ENCODE measurements around the gene PLSCR1.

PLSCR1 gene

GRCh38 chr3:146540978-146541377 is 3.4 kb downstream of the PLSCR1 start:
- no peak for DNase-seq (ENCODE audit: low spot score)
- TF ChIP-seq, protein P1, sequence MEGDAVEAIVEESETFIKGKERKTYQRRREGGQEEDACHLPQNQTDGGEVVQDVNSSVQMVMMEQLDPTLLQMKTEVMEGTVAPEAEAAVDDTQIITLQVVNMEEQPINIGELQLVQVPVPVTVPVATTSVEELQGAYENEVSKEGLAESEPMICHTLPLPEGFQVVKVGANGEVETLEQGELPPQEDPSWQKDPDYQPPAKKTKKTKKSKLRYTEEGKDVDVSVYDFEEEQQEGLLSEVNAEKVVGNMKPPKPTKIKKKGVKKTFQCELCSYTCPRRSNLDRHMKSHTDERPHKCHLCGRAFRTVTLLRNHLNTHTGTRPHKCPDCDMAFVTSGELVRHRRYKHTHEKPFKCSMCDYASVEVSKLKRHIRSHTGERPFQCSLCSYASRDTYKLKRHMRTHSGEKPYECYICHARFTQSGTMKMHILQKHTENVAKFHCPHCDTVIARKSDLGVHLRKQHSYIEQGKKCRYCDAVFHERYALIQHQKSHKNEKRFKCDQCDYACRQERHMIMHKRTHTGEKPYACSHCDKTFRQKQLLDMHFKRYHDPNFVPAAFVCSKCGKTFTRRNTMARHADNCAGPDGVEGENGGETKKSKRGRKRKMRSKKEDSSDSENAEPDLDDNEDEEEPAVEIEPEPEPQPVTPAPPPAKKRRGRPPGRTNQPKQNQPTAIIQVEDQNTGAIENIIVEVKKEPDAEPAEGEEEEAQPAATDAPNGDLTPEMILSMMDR (IDR thresholded peaks at IDR 0.05; ENCODE audit: extremely low read depth, missing control alignments): no peak

DNA sequence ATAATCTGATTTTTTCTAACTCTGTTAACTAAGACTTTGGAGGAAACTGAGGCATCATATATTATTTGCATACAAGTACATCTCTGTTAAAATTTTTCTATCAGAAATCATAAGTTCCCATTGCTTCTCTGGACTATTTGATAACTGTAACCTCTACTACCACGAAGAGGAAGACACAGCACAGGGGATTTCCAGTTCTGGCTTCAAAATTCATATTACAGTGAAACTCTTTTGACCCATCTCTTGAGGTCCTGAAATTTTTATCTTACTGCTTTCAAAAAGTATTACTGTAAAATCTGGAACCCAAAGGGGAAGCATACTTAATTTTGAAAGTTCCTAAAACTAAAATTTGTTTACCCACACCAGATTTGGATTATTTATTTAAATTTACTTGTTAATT is 4.2 kb downstream of the PLSCR1 start:
- DNase-seq (ENCODE audit: low spot score): no peak
- TF ChIP-seq, protein P1 (IDR thresholded peaks at IDR 0.05; ENCODE audit: extremely low read depth, missing control alignments): no peak

DNA sequence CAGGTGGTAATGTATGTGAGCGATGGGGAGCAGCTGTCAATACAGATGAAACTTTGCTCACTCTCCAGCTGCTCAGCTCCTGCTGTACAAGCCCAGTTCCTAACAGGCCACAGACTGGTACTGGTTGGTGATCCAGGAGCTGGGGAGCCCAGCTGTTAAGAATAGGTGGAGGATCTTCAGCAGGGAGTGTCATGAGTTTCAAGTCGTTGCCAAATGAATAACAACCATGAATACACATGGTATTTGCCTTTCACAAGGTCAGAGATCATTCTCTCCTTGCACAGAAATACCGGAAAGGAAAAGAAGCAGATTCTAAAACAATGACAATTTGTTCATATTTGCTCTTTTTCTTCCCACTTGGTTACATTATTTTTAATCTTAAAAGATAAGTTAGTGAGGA is 5.1 kb downstream of the PLSCR1 start:
- TF ChIP-seq, protein P1 (IDR thresholded peaks at IDR 0.05; ENCODE audit: extremely low read depth, missing control alignments): no peak
- DNase-seq (ENCODE audit: low spot score): no peak

- TF ChIP-seq, protein P1 (IDR thresholded peaks at IDR 0.05; ENCODE audit: extremely low read depth, missing control alignments): no peak
- no peak for DNase-seq (ENCODE audit: low spot score)
These were observed 6.8 kb downstream of the PLSCR1 start for GRCh38 chr3:146537603-146538002.

DNA sequence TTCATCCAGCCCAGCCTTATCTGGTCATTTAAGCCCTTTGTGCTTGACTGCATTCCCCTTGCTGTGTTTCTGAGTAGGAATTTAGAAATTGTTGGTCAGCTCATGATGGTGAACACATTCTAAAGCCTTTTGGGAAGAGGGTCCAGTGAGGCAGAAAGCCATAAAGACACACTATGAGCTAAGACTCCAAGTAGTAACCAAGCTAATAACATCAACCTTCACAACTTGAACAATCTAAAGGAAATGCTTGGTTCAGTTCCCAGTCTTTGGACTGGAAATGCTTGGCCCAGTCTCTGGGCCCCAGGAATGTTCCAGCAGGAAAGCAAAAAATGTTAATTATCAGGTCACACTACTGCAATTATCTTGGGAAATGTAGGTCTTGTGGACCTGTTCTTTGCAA is 7.7 kb downstream of the PLSCR1 start:
- no peak for DNase-seq (ENCODE audit: low spot score)
- TF ChIP-seq, protein P1 (IDR thresholded peaks at IDR 0.05; ENCODE audit: extremely low read depth, missing control alignments): no peak

DNA sequence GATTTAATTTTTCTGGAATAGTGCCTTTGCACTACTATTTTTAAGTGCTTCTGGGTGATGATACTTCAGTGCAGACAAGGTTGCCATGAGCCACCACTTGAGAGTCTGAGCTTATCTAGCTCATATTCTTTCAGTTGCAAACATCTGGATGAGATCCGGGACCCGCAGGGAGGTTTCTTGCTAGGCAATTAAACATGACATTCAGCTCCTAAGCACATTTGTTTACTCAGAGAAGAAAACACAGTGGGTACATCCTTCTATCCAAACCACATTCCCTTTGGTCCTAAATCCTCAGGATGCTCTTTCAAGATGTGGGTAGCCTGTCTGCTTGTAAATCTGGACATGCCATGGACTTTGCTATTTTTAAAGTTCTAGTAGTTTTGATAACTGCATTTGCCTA is 12.0 kb downstream of the PLSCR1 start:
- no peak for DNase-seq (ENCODE audit: low spot score)
- TF ChIP-seq, protein P1 (IDR thresholded peaks at IDR 0.05; ENCODE audit: extremely low read depth, missing control alignments): no peak

DNA sequence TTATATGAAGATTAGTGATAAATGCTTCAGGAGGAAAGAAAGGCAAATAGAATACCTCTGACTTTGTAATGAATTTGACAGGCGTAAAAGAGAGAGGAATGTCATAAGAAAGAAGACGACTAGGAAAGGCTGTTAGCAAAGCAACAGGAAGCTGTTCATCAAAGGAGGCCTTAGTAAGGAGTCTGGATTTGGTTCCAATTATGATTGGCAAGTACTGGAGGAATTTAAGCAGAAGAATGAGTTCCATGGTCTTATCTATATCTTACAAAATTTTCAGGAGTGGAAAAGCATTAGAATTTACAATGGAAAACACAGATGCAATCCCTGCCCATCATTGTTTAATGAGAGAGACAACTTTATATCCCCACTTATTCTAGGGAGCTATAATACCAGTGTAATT is 13.8 kb downstream of the PLSCR1 start:
- no peak for DNase-seq (ENCODE audit: low spot score)
- TF ChIP-seq, protein P1 (IDR thresholded peaks at IDR 0.05; ENCODE audit: extremely low read depth, missing control alignments): no peak
